SK-N-SH treated with all-trans-retinoic acid at 6 μM for 48 hours (cell line): Measurements from ENCODE around the gene ECI1.

ENCODE experiments used
- GLIS3 ChIP-seq: fragments of 250-450 bp; sonication (Bioruptor Pico); IDR thresholded peaks from 2 replicates; pipeline ENCODE4 v1.5.0; 2020; ENCODE audit warnings: mild to moderate bottlenecking, moderate library complexity
- POU6F1 ChIP-seq: fragments of 250-450 bp; sonication (Bioruptor Pico); IDR thresholded peaks from 2 replicates; pipeline ENCODE4 v1.8.0; 2021; ENCODE audit warnings: low read depth, mild to moderate bottlenecking, moderate library complexity, borderline replicate concordance
- SNAI2 ChIP-seq: fragments of 250-450 bp; sonication (Bioruptor Pico); IDR thresholded peaks from 2 replicates; pipeline ENCODE4 v1.5.0; 2020; ENCODE audit warnings: mild to moderate bottlenecking, moderate library complexity

- no peak for TF ChIP-seq POU6F1
- TF ChIP-seq SNAI2 (CRISPR knock-in tag): no peak
- no peak for TF ChIP-seq GLIS3
These were observed 60.0 kb downstream of the ECI1 start for GRCh38 chr16:2191446-2191706.
